Measurements from ENCODE around the gene BTBD16.
A peak's percentile ranks its signal among the peaks of the same experiment; 100 is the strongest.

Gene BTBD16

DNA sequence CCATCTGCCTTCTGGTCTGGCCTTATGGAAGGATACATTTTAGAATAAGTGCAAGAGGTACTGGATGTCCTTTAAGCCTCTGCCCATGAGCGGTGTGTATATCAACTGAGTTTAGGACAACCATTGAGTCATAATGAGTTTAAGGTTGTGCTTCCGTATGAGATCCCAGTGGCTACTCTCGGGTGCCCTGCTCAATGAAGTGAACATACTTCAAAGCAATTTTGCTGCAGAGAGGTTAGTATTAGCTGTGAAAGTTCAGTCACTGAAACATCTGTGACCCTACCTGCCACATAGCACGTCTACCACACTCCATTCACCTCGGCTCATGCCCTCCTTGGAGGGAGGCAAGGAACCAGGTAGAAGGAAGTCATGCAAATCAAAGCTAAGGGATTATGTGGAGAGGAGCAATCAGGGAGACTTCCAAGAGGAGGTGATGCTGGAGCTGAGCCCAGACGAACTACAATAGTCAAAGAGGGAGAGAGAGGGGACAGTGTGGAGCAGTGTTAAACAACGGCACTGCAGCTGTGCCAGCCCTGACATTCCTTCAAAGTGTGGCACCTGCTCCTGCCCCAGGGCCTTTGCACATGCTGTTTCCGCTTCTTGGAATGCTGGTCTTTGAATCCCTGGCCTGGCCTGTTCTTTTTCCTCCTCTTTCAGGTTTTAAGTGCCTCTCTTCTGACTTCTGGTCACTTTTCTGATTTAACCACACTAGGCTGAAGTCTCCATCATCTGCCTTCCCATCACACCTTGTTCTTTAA, 25.4 kb downstream of the BTBD16 start:
- no peak for DNase-seq

DNA sequence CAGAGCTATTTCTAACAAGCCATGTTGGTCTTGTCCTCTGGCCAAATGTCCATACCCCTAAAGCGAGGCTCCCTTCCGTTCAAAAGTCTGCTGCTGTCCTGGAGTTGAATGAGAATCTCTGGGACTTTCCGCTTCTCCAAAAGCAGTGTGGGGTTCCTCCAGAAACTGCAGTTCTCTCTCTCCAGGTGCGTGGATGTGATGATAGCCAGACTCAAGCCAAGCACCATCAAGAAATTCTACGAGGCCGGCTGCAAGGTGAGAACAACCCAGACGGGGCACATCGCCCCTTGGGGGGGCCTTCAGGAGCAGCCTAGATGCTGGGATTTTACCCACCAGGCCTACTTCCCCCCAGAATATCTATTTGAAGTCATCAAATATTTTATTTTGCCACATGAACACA, 26.5 kb downstream of the BTBD16 start:
- no peak for DNase-seq

DNA sequence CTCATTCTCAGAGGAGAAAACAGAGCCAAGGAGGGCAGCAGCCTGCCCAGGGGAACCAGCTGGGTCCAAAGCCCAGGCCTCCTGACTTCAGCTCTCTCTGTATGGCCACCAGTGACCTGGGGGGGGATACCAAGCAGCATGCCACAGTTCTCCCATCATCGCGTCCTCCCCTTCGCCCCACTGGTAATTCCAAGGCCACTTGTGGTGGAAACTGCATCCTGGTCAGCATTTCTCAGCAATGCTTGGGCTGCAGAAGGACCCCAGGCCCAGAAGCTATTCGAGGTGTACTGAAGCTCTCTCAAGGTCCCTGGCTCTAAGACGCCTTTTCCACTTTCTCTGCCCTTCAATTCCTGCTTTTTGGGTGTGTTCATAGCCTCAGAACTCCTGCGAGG, 27.1 kb downstream of the BTBD16 start:
- no peak for DNase-seq

DNA sequence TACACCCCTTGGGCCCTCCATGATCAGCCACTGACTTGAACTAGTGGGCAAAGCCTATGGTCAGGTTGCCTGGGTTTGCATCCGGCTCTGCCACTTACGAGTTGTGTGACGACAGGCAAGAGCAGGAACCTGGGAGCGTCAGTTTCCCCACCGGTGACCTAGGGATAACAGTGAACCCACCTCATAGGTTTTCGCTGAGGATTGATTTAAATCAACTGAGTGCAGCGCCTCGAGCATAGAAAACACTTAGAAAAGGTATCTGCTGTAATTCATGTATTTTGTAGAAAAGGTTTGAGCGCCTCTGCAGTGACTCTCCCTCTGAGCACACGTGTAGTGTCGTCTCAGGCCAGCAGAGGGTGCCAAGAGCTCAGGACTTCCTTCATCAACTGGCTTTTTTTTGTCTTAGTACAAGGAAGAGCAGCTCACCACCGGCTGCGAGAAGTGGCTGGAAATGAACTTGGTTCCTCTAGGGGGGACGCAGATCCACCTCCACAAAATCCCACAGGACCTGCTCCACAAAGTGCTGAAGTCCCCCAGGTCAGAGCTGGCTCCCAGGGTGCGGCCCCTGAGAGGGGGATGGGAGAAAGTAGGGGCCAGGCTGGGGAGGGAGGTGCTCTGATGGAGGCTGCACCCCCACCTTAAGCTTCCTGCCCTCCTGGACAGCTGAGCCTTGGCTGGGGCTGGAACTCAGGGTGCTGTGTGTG, 27.7 kb downstream of the BTBD16 start:
- peak; percentile 58 for DNase-seq

DNA sequence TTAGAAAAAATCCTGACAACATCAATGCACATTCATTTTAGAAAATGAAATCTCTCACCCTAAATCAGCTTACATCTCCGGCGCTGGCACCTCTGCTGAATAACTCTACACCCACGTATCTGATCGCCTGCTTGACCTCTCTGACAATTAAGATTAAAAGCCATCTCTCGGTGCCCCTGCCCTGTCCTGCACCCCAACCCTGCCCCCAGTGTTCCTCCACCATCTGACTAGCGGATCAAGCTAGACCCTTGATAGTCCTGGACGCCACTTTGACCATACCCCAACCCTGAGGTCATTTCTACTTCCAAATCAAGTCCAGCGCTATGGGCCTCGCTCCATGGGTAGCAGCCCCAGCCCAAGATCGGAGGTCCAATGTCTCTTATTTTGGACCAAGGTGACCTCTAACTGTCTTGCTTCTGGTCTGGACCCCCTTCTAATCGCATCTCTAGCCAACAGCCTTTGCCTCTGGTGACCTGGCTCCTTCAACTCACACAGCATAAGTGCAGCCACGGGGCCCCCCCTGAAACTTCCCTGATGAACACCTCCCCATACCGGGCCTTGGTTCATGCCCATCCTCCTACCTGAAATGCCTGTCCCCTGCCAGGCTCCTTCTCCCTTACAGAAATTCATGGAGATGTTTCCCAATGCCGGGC, 28.5 kb downstream of the BTBD16 start:
- DNase-seq = no peak

DNA sequence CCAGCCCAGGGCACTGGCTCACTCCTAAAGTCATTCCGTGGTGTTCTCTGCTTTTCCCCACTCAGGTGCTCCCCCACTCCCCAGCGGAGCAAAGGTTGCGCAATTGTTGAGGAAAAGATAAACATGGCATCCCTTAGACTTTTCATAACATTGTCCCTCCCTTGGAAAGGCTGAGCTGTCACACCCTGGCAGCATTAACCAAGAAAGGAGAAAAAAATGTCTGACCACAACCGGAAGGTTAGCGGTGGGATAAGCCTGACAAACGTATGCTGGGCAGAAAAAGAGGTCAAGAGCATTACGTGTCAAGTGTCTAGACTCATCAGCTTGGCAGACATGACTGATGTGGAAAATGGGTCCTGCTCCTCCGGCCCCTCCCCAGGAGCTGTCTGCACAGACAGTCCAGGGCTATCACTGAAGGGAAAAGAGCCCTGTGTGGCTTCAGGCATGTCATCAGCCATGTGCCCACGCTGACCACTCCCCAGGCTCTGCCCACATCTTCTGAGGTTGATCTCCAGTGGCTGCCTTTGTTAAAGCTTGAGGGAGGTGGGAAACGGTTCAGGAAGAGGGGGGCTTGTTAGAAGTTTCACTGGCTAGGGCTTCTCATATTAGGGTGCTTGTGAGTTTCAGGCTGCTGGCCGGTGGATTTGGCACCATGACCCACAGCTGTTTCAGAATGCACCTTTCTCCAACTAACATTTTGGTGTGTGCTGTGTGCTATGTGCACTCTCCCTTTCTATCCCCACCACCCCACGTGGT, 30.1 kb downstream of the BTBD16 start:
- DNase-seq = no peak

DNA sequence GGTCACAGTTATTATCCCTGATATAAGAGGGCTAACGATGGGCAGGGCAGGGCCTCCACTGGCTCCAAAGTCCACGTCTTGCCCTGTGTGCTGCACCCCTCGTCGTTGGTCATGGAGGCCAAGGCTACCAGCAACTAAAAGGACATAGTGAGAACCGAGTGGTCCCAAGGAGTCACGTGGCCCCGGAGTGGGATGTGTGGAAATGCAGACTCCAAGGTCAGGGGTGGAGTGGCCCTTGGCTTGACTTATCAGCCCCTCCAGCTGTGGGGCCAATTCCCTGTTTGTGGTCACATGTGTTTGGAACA, 30.7 kb downstream of the BTBD16 start:
- DNase-seq = no peak

DNA sequence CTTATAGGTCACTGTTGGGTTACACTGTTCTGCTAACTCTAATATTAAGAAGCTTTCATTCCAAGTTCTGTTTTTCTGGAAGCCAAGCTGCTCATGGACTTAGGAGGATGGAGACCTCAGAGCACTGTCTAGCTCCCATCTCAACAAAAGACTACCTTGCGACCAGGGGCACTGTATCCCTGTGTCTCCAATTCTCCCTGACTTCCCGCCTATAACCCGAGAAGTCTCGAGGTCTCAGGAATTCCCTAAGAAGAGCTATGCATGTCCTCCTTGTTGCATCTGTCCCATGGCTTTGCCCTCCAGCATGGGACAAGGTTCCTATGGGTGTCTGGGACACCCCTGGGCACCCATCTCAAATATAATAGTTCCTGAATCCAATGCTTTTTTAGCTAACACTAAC, 31.2 kb downstream of the BTBD16 start:
- DNase-seq = no peak

DNA sequence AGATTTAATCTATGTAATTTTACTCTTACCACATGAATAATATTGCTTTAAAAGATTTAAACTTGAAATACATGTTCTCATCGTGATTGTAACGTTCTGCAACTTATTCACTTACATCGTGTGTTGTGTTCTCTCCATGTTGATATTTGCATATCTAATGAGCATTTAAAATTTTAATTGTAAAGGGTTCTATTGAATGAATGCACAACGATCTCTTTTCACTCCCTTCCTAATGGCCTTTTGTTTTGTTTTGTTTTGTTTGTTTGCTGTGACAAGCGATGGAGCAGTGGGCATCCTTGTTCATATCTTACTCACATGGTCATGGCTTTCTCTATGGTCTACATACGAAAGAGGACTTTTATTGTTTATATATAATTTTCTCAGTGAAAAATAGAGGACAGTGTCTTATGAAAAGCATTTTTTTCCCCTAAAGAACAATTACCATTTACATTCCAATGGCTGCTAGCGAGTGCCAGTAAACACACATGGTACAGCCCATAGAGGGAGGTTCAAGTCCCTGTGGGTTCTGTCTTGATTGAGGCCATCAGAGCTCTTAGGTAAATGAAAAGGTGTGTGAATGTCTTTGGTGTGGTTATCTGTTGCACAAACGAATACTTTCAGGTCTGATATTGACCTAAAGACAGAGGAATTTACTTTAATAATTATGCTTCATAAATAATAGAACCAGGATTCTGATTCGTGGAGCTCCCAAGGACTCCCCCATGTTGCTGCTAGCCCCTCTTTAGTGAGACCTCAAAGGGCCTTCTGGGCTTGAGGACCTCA, 32.4 kb downstream of the BTBD16 start:
- no peak for DNase-seq

DNA sequence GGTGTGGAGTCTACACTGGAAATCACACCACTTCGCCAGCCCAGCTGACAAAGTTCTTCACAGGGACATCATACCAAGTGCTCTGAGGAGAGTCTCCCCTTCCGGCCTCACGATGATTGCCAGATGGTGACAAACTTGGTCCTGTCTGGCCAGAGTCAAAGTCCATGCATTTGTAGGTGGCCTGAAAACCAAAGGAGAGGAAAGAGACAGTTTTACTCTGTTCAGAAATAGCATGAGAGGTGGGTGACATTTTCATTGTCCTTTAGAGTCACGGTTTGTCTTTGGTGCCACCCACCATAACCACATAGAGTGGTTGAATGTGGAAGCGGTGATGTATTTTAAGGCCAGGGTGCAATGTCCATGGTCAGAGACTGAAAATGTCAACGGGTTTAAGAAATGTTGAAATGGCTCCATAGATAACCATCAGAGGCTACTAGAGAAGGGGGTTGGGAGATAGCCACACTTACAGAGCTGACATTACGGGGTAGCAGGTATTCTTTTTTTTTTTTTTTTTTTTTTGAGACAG, 33.0 kb downstream of the BTBD16 start:
- no peak for DNase-seq

DNA sequence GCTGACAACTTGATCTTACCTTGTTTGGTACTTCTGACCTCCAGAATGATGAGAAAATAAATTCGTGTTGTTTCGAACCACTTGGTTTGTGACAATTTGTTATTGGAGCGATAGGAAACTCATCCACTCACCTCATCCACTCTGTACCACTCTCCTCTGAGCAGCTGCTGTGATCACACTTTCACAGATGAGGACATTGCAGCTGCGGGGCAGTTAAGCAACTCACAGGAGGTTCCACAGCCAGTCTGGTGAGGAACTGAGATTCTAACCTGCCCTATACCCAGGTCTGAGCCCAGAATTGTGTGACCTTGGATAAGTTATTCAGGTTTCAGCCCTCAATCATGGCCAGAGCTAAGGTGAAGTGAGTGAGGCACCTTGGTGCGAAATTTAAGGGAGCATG, 35.2 kb downstream of the BTBD16 start:
- no peak for DNase-seq

DNA sequence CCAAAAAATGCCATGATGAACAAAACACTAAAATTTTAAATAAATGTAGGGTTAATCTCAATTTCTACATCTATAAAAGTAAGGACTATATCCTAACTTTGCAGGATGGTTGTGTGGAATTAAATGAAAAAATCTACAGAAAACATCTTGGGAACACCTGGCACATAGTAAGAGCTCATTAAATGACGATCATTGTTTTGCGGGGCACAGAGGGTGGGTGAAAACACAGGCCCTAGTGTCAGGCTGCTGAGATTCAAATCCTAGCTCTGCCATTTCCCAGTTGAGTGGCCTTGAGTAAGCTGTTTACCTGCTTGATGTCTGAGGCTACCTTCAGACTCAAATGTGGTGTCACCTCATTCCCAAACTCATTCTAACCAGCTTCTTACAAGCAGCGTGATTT, 35.6 kb downstream of the BTBD16 start:
- no peak for DNase-seq

DNA sequence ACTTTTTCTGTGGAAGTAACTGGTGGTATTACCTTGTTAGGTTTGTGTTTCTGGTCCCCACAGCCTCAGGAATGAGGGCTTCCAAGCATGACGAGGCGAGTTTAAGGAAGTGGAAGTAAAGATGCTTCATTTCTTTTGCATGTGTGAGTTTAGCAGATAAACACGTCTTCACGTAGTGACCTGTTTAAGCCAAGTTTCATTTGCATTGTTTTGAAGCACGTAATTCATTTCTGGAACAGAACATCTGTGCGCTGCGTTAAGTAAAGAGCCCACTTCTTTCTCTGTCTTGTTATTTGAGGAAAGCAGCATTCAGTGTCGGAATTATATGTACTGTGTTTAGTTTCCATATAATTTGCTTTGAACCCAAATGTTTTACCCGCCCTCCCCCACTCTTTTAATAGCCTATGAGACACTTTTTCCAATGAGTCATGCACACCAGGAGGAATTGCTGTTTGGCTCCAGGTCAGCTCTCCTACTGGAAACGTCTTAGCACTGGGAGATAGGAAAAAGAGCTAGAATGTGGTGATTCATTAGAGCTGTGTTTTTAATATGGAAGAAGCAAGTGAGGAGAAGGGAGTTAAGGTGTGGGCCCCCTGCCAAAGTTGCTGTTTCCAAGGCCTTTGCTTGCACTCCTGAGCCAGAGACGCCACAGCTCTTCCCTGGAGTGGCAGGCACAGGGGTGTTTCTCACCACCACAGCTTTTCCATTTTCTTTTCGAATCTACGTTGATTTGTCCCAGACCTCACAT, 36.7 kb downstream of the BTBD16 start:
- DNase-seq = no peak

DNA sequence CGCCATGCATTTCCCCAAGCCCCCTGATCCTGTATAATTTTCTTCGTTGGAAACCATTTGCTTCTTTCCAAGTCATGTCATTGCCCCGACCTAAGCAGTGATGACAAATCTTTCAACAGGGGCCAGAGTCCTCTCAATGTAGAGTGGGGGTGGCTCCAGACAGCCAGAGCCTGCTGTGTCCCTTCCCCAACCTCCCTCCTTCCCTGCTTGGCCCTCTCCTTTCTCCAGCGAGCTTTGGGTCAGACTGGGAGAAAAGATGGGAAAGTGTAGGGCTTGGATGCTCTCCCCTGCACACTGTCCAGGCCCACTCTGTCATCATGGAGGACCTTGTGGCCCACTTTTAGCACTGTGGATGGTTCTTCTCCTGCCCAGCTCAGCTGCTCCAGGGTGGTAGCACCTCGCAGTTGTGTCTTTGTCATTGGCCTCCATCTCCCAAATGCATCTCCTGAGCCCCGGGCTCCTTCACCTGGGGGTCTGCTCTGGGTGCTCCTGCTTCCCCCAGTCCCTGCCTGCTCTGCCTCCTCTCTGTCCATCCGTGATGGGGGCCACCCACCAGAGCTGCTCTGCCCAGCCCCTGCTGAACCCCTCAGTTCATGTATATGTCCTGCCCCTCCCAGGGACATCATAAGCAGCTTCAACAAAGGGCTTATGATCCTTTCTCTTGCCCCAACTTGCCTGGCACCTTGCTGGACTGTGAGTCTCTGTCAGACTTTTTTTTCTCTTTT, 37.5 kb downstream of the BTBD16 start:
- no peak for DNase-seq

DNA sequence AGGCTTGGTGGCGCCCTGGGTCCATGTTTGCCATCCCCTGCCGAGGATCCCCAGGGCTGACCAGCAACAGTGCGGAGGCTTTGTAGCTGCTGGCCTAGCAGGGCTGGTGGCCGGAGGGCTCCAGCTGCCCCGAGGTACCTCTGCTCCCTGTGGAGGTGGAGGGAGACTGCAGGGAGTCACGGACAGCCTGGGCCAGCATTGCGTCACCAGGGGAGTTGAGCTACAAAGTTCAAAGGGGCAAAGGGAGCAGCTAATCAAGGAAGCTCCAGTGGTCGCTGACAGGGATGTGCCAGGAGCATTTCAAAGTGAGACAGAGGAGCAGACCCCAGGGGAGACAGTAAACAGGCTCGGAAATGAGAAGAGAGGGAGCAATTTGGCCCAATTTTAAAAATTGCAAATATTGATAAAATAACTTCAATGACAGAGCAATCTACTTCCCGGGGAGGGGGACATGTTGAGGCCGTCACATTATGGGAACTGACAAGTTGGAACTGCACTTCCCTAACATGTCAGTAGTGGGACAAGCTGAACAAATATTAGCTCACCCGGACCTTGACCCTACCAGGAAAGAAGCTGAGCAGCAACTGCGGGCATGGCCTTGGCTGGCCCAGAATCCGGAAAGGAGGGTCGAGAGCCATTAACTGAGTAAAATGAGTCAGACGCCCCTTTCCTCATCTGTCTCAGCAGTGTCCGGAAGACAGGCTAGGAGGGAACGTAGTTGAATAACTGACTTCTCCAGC, 39.4 kb downstream of the BTBD16 start:
- no peak for DNase-seq

DNA sequence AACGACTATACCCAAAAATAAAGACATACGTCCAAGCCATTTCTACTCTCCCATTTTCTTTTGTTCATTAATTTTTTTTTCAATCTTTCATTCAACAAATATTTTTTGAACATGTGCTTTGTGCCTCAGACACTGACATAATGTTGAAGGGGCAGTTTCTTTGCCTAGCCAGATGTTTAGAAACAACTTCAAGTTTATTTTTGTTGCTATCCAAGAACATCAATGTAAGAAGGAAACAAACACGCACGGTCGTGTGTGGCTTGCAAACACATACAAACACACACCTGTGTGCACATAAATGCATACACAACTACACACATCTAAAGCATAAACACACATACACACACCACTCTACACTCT, 39.9 kb downstream of the BTBD16 start:
- DNase-seq = no peak

DNA sequence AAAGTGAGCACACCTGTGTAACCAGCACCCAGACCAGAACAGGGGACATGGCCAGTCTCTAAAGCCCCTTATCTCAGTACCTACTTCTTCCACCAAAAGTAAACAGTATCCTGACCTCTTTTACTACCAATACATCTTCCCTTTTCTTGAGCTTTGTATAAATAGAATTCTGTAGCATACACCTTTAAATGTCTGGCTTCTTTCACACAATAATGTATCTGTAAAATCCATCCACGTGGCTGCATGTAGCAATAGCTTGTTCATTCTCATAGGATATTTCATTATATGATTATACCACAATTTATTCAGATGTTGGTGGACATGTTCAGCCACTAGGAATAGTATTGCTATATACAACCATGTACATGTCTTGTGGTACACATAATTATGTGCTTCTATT, 40.6 kb downstream of the BTBD16 start:
- no peak for DNase-seq

DNA sequence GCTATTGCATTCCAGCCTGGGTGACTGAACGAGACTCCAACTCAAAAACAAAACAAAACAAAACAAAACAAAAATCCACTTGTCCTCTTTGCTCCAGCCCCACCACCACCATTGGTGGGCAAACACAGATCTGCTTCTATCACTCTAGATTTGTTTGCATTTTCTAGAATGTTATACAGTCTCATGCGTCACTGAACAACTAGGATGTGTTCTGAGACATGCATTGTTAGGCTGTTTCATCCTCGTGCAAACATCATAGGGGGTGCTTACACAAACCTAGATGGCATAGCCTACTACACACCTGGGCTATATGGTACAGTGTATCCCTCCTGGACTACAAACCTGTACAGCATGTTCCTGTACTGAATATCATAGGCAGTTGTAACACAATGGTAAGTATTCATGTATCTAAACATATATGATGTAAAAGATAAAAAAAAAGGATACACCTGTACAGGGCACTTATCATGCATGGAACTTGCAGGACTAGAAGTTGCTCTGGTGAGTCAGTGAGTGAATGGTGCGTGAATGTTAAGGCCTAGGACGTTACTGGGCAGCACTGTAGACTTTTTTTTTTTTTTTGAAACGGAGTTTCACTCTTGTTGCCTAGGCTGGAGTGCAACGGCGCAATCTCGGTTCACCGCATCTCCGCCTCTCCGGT, 45.3 kb downstream of the BTBD16 start:
- DNase-seq = no peak

DNA sequence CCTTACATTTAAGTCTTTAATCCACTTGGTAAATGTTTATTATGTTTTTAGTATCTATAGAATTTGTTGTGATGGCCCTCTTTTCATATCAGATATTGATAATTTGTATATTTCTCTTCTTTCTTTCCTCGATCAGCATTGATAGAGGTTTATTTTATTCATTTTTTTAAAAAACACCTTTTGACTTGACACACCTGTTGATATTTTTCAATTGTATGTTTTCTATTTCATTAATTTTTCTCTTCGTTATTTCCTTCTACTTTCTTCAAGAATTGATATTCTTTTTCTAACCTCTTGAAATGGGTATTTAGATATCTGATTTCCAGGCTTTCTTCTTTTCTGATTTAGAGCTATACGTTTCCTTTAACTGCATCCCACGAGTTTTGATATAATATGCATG, 50.9 kb downstream of the BTBD16 start:
- DNase-seq = no peak

DNA sequence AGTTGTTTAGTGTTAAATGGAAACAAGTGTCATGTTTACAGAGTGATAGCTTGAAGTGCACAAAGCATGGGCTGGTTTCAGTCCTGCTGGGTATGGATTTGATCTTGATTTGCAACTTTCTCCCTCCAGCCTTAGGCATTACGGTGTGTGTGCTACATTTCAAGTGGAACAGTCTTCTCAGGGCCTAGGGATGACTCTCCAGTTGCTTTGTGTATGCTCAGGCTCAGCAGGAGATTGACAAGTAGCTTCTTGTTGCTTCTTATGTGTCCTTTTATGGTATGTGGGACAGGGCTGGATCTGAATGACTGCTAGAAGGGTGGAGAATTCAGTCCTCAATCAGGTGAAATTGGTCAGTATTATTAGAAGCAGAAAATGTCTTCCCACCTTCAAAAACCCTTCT, 52.1 kb downstream of the BTBD16 start:
- no peak for DNase-seq
